K562 (cell line): ENCODE measurements around the gene BMI1. TPM values are rescaled to one million over a fixed set of nuclear protein-coding genes. Genes with fewer than 3 reads are reported as not detected.

ENCODE experiments used
- ATAC-seq: fragments of 200-7000 bp; cut with Tn5 transposase; 3 replicates; pipeline ENCODE4 v1.9.1; 2020; ENCODE audit warnings: moderate library complexity
- BruUV-seq: library from RNA; stranded (reverse); fragments of 400-500 nt; replicated peaks from 2 replicates; lab custom pipeline; 2021; lab: Mats Ljungman, UMichigan
- CTCF ChIA-PET: fragments of 300-600 bp; formaldehyde crosslinking; extraction: SDS; loops from one replicate; lab custom pipeline; 2021; ENCODE audit warnings: low intra/inter-chr PET ratio; lab: Yijun Ruan, JAX
- POLR2A ChIA-PET: fragments of 300-600, 350-650 bp; sonication (Branson Sonifier 250); formaldehyde crosslinking; extraction: SDS; loops from one replicate; lab custom pipeline; 2021; ENCODE audit warnings: antibody characterized with exemption, inconsistent platforms; lab: Yijun Ruan, JAX
- DNase-seq, 4 experiments: peaks; one replicate each; pipeline versions ENCODE4 v3.0.0 to v3.0.0-alpha.2; 2011 to 2018; ENCODE audit warnings: low spot score in 3 of 4, mixed read lengths in 3 of 4; ENCODE audit errors: extremely low read depth in 1 of 4
- FAIRE-seq: peaks from 2 replicates; lab custom pipeline; 2011; peaks lifted over from hg19 to GRCh38; lab: Jason Lieb, UNC
- H2AFZ ChIP-seq: 2 replicates; pipeline ENCODE4 v1.6.0; 2011; ENCODE audit warnings: low read depth, low read length, control low read depth, inconsistent platforms
- H3K27ac ChIP-seq: fragments of 200-600 bp; 3 replicates; pipeline ENCODE4 v1.8.0; 2011; ENCODE audit warnings: low read depth, mild to moderate bottlenecking, control low read depth, inconsistent platforms, low read length, moderate library complexity, mixed read lengths; ENCODE audit errors: extremely low read depth
- H3K27me3 ChIP-seq, 2 experiments: fragments of 300-600 bp in 1 of 2; 2 replicates in 1 of 2; 3 replicates in 1 of 2; pipeline versions ENCODE4 v1.6.0 to v1.8.0; 2011; ENCODE audit warnings: inconsistent platforms in 2 of 2, low read length in 2 of 2, mild to moderate bottlenecking in 1 of 2, mixed read lengths in 1 of 2, moderate library complexity in 1 of 2; ENCODE audit not compliant: control insufficient read depth in 2 of 2, insufficient read depth in 2 of 2
- H3K36me3 ChIP-seq: fragments of 300-600 bp; 3 replicates; pipeline ENCODE4 v1.8.0; 2011; ENCODE audit warnings: mild to moderate bottlenecking, low read length, inconsistent platforms; ENCODE audit not compliant: control insufficient read depth, insufficient read depth
- H3K4me1 ChIP-seq, 2 experiments: fragments of 200-600 bp in 1 of 2; replicated peaks in 1 of 2; 2 replicates in 1 of 2; 3 replicates in 1 of 2; pipeline versions ENCODE4 v1.5.1 to v1.8.0; 2011; ENCODE audit warnings: inconsistent platforms in 2 of 2, low read length in 2 of 2, mild to moderate bottlenecking in 1 of 2, mixed read lengths in 1 of 2, moderate library complexity in 1 of 2; ENCODE audit not compliant: control insufficient read depth in 2 of 2, insufficient read depth in 2 of 2
- H3K4me2 ChIP-seq: 2 replicates; pipeline ENCODE4 v1.6.1; 2011; ENCODE audit warnings: low read length, control low read depth, inconsistent platforms, mixed read lengths; ENCODE audit not compliant: insufficient read depth
- H3K4me3 ChIP-seq: fragments of 200-600 bp; sonication (generic), shearing (Covaris generic); 2 replicates; pipeline ENCODE4 v1.5.1; 2016; ENCODE audit warnings: control low read depth, inconsistent platforms
- H3K79me2 ChIP-seq: fragments of 200-600 bp; 3 replicates; pipeline ENCODE4 v1.8.0; 2011; ENCODE audit warnings: low read length, inconsistent platforms; ENCODE audit not compliant: control insufficient read depth, insufficient read depth
- H3K9ac ChIP-seq, 2 experiments: 2 replicates each; pipeline versions ENCODE4 v1.6.0 to v1.6.1; 2011; ENCODE audit warnings: low read depth in 2 of 2, low read length in 2 of 2, control low read depth in 1 of 2, inconsistent platforms in 1 of 2, mild to moderate bottlenecking in 1 of 2, mixed read lengths in 1 of 2; ENCODE audit not compliant: insufficient read depth in 1 of 2
- H3K9me1 ChIP-seq: one replicate; pipeline ENCODE4 v1.6.0; 2011; ENCODE audit warnings: inconsistent platforms, mild to moderate bottlenecking, low read length, moderate library complexity; ENCODE audit not compliant: control insufficient read depth, insufficient read depth
- H3K9me3 ChIP-seq: replicated peaks from 2 replicates; pipeline ENCODE4 v1.5.1; 2011; ENCODE audit warnings: low read depth, low read length, inconsistent platforms; ENCODE audit not compliant: control insufficient read depth, insufficient read depth
- H4K20me1 ChIP-seq: replicated peaks from 2 replicates; pipeline ENCODE4 v1.6.1; 2011; ENCODE audit warnings: low read length, inconsistent platforms, mixed read lengths; ENCODE audit not compliant: control insufficient read depth, insufficient read depth
- ILF3 ChIP-seq: fragments of 450-650 bp; IDR thresholded peaks from 2 replicates; pipeline ENCODE4 v1.6.1; 2018; ENCODE audit warnings: antibody characterized with exemption, mild to moderate bottlenecking, moderate library complexity, borderline replicate concordance
- POLR3A ChIP-seq: IDR thresholded peaks from 2 replicates; pipeline ENCODE4 v1.6.1; 2011; ENCODE audit warnings: borderline replicate concordance, mild to moderate bottlenecking, moderate library complexity; ENCODE audit not compliant: insufficient read length, insufficient read depth; ENCODE audit errors: extremely low read depth
- PTTG1 ChIP-seq: fragments of 450-650 bp; IDR thresholded peaks from 2 replicates; pipeline ENCODE4 v1.6.1; 2016; ENCODE audit warnings: low read depth, mild to moderate bottlenecking, missing genetic modification characterization, missing compliant biosample characterization
- YY1 ChIP-seq, 3 experiments: IDR thresholded peaks; 2 replicates each; pipeline ENCODE4 v1.6.1; 2011; ENCODE audit warnings: low read length in 2 of 3, mild to moderate bottlenecking in 2 of 3, moderate library complexity in 2 of 3, borderline replicate concordance in 1 of 3, control low read depth in 1 of 3, low read depth in 1 of 3; ENCODE audit not compliant: insufficient read depth in 3 of 3, insufficient replicate concordance in 2 of 3, control insufficient read depth in 1 of 3, insufficient read length in 1 of 3; ENCODE audit errors: extremely low read depth in 1 of 3
- ZNF232 ChIP-seq: sonication (generic); formaldehyde crosslinking; IDR thresholded peaks from 2 replicates; pipeline ENCODE4 v1.8.0; 2022; ENCODE audit warnings: mild to moderate bottlenecking, missing genetic modification reagents
- WGBS: fragments of 100-300 bp; shearing (Covaris generic); methylation state at CpG from one replicate; pipeline ENCODE4 v1.1.6; 2016; ENCODE audit warnings: low coverage, mixed read lengths; ENCODE audit not compliant: insufficient coverage; ENCODE audit errors: missing lambda C conversion rate; 5-methylcytosine and 5-hydroxymethylcytosine counted together
- in situ Hi-C: fragments of 300-500 bp; cut with MboI; formaldehyde crosslinking; loops from 4 replicates; pipeline ENCODE4 v1.15.0; 2018; ENCODE audit warnings: inconsistent platforms, mixed read lengths
- intact Hi-C: fragments of 100-400 bp; cut with micrococcal nuclease; formaldehyde crosslinking; loops from 2 replicates; pipeline ENCODE4 v1.14.2; 2022
- polyA plus RNA-seq, 8 experiments: library from polyadenylated mRNA; depleted of rRNA in 4 of 8; stranded (reverse) in 5 of 8; unstranded in 3 of 8; fragments of >200 nt; fragmentation: Nextera tagmentation in 2 of 8; fragmentation: Illumina TruSeq in 1 of 8; extraction: Ambion mirVana in 2 of 8; extraction: Trizol in 1 of 8; gene quantifications; 2 replicates each; pipeline versions ENCODE4 v1.2.1 to v1.2.3, GENCODE V29; 2011 to 2014; ENCODE audit warnings: inconsistent platforms in 1 of 8, missing spikeins in 1 of 8
- total RNA-seq, 7 experiments: library from RNA; depleted of rRNA in 6 of 7; stranded (reverse); fragments of >200 nt in 6 of 7; fragmentation: Illumina TruSeq in 2 of 7; extraction: Trizol in 2 of 7; gene quantifications; 2 replicates each; pipeline versions ENCODE4 v1.2.1 to v1.2.3, GENCODE V29; 2011 to 2021; ENCODE audit warnings: low replicate concordance in 1 of 7
- TF ChIP-seq, protein P1 (sequence below): fragments of 450-650 bp; IDR thresholded peaks from 2 replicates; pipeline ENCODE4 v1.6.1; 2016; ENCODE audit warnings: mild to moderate bottlenecking
- TF ChIP-seq, protein P2 (sequence below): sonication (generic); formaldehyde crosslinking; IDR thresholded peaks from 2 replicates; pipeline ENCODE4 v1.8.0; 2022; ENCODE audit warnings: mild to moderate bottlenecking, missing genetic modification reagents, borderline replicate concordance

Gene BMI1
- total and polyA plus RNA-seq, 9 of the 15 experiments (the other 6 are each of a cell fraction or from before 2014, with no cell fraction given) = 21.4 to 103 (median 70.8) TPM

DNA sequence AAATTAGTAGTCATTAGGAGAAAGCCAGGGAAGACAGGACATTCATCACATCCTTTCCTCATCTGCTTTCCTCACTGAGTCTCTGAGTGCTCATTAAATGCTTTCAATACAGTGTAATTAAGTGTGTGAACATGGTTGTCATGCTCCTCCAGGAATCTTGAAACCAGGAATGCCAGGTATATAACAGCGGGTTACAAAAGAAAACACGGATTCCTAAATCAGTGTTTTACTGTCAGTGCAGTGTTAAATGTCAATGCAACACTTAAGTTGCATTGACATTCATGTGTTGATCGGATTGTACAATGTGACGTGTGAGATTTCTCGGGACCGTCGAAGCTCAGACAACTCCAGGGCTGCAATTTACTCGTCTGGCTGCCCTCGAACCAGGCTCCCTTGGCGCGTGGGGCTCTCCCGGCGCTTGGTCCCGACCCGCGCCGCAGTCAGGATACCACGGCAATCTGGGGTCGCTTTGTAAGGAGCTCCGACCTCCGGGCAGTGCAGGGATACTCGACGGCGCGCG is 23.9 kb downstream of the BMI1 start:
- Histone ChIP-seq H3K36me3 (no peaks in the 10 kb centered on the region), H3K4me1 (peaks cover 0 to 15% of the 10 kb centered on the region in 2 experiments; a peak in 4 of 5 replicates), H3K4me3 (no peak overlapping the region), H3K9ac (no peak overlapping the region), H4K20me1 (no peaks in the 10 kb centered on the region), H2AFZ (no peak overlapping the region), H3K9me1 (no peaks in the 10 kb centered on the region), H3K27me3 (no peaks in the 10 kb centered on the region), H3K79me2 (no peaks in the 10 kb centered on the region), H3K9me3 (no peaks in the 10 kb centered on the region; the same call in 1 of the 2 replicates), H3K4me2 (no peak overlapping the region), H3K27ac (no peak overlapping the region)
- 93% methylated on average over 18 of the region's 26 CpGs for WGBS
- in situ Hi-C loops = no loop called here
- ChIA-PET POLR2A (interaction anchor here (2.1 kb wide), 1 partner anchor 11 kb away, joined by 6 read pairs; no protein-coding TSS in a partner anchor), CTCF (no interaction called here)
- FAIRE-seq (no peak), ATAC-seq (no peak), DNase-seq (no peak)
- intact Hi-C loops = loop anchor here (5.0 kb wide), 1 partner anchor 72 kb away; no protein-coding TSS in a partner anchor
- BruUV-seq = no TSS peak
- TF ChIP-seq POLR3A = no peak
- peak; percentile 87; the same call in 1 of the 2 replicates for TF ChIP-seq ZNF232 (CRISPR knock-in tag)

DNA sequence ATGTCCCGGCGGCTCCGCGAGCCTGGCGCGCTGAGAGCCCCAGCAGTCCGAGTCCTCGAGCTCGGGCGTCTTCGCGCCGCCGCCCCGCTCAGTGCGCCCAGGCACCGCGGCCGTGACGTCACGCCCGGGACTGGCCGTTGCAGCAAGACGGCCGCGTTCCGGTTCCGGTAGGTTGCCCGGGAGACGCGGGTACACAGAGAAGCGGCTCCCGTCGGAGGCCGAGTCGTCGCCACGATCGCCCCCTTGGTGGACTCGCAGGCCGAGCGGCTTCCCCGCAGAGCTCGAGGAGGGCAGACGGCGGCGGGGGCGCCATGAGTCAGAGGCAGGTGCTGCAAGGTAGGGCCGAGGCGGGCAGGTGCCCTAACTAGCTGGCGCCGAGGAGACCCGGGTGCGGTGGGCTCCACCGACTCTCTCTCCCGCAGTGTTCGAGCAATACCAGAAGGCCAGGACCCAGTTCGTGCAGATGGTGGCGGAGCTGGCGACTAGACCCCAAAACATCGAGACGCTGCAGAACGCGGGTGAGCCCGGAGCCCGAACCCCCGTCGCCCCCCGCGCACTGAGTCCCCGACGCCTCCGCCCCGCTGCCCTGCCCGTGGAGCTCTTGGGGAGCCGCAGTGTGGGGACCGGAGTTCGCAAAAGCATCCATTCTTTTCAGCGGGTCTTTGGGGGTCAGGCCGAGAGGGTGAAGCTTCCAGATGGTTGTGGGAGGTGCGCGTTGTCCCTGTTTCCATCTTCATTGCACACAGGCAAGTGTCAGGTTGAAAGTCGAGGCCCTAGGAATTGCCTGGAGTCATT is 24.6 kb downstream of the BMI1 start, which contains the start of gene SPAG6:
TSS of gene SPAG6 (plus strand) at position 196 of the 795 bp plus-strand sequence. CDS start at position 312, 116 bp downstream.
- intact Hi-C loops = no loop called here
- FAIRE-seq (no peak), ATAC-seq (no peak), DNase-seq (no peak)
- in situ Hi-C loops = no loop called here
- H3K36me3 ChIP-seq = no peaks in the 10 kb centered on the region
- POLR2A ChIA-PET = no interaction called here
- no peaks in the 10 kb centered on the region; the same call in 1 of the 2 replicates for H3K9me3 ChIP-seq
- no peak within 1 kb of the TSS for H2AFZ ChIP-seq
- no peak within 1 kb of the TSS for H3K4me3 ChIP-seq
- H3K27ac ChIP-seq = no peak within 1 kb of the TSS
- CTCF ChIA-PET = no interaction called here
- peaks cover 0 to 13% of the 10 kb centered on the region in 2 experiments; a peak in 4 of 5 replicates for H3K4me1 ChIP-seq
- H3K79me2 ChIP-seq = no peaks in the 10 kb centered on the region
- H3K27me3 ChIP-seq = no peaks in the 10 kb centered on the region
- H3K9ac ChIP-seq = no peak within 1 kb of the TSS
- WGBS = 93% methylated on average over 52 of the region's 83 CpGs
- H3K9me1 ChIP-seq = no peaks in the 10 kb centered on the region
- H3K4me2 ChIP-seq = no peak within 1 kb of the TSS
- no peaks in the 10 kb centered on the region for H4K20me1 ChIP-seq
- BruUV-seq = no TSS peak
- TF ChIP-seq PTTG1 (tag) = no peak
- TF ChIP-seq, protein P1, sequence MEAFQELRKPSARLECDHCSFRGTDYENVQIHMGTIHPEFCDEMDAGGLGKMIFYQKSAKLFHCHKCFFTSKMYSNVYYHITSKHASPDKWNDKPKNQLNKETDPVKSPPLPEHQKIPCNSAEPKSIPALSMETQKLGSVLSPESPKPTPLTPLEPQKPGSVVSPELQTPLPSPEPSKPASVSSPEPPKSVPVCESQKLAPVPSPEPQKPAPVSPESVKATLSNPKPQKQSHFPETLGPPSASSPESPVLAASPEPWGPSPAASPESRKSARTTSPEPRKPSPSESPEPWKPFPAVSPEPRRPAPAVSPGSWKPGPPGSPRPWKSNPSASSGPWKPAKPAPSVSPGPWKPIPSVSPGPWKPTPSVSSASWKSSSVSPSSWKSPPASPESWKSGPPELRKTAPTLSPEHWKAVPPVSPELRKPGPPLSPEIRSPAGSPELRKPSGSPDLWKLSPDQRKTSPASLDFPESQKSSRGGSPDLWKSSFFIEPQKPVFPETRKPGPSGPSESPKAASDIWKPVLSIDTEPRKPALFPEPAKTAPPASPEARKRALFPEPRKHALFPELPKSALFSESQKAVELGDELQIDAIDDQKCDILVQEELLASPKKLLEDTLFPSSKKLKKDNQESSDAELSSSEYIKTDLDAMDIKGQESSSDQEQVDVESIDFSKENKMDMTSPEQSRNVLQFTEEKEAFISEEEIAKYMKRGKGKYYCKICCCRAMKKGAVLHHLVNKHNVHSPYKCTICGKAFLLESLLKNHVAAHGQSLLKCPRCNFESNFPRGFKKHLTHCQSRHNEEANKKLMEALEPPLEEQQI = peak; percentile 18; the same call in 1 of the 2 replicates
- no peak for TF ChIP-seq ILF3
- no peak for TF ChIP-seq YY1 (IDR thresholded peaks at IDR 0.05; ENCODE audit: borderline replicate concordance in 1 of 3, control insufficient read depth in 1 of 3, extremely low read depth in 1 of 3, insufficient read depth in 3 of 3, insufficient read length in 1 of 3, insufficient replicate concordance in 2 of 3, low read depth in 1 of 3, low read length in 2 of 3)
- TF ChIP-seq, protein P2, sequence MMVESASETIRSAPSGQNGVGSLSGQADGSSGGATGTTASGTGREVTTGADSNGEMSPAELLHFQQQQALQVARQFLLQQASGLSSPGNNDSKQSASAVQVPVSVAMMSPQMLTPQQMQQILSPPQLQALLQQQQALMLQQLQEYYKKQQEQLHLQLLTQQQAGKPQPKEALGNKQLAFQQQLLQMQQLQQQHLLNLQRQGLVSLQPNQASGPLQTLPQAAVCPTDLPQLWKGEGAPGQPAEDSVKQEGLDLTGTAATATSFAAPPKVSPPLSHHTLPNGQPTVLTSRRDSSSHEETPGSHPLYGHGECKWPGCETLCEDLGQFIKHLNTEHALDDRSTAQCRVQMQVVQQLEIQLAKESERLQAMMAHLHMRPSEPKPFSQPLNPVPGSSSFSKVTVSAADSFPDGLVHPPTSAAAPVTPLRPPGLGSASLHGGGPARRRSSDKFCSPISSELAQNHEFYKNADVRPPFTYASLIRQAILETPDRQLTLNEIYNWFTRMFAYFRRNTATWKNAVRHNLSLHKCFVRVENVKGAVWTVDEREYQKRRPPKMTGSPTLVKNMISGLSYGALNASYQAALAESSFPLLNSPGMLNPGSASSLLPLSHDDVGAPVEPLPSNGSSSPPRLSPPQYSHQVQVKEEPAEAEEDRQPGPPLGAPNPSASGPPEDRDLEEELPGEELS (CRISPR knock-in tag) = no peak
